ENCODE measurements around the gene PALD1.

Gene PALD1

GRCh38 chr10:70539471-70539870, 60.9 kb downstream of the PALD1 start:
- H3K9me3 ChIP-seq (ENCODE audit: control insufficient read depth, insufficient read depth, low read length): no peaks in the 10 kb centered on the region
- no peaks in the 10 kb centered on the region for H3K27me3 ChIP-seq (ENCODE audit: control insufficient read depth, low read length)
- no peak overlapping the region for H3K4me2 ChIP-seq (ENCODE audit: low read length)
- no peak for TF ChIP-seq CTCF (IDR thresholded peaks at IDR 0.05; ENCODE audit: low read depth, low read length, poor library complexity, severe bottlenecking)
- no peak for TF ChIP-seq EZH2phosphoT487 (IDR thresholded peaks at IDR 0.05; ENCODE audit: borderline replicate concordance, low read length)
- peaks cover 8% of the 10 kb centered on the region for H3F3A ChIP-seq (ENCODE audit: control insufficient read depth, insufficient read depth)
- no peak overlapping the region for H3K4me3 ChIP-seq (ENCODE audit: low read length)
- peaks cover 69% of the 10 kb centered on the region for H3K36me3 ChIP-seq (ENCODE audit: control insufficient read depth, low read length)
- H3K9me2 ChIP-seq (replicated peaks; ENCODE audit: control insufficient read depth, low read length): no peaks in the 10 kb centered on the region
- no peaks in the 10 kb centered on the region; the same call in 1 of the 2 replicates for H4K20me1 ChIP-seq (ENCODE audit: control insufficient read depth, insufficient read depth, low read depth, low read length)
- H3K27ac ChIP-seq (ENCODE audit: low read depth, low read length): no peak overlapping the region
- peaks cover 37% of the 10 kb centered on the region for H3K4me1 ChIP-seq (ENCODE audit: control insufficient read depth, low read length)
- no peaks in the 10 kb centered on the region for H3K79me2 ChIP-seq (ENCODE audit: control insufficient read depth, low read length)

- peaks cover 67% of the 10 kb centered on the region for H3K36me3 ChIP-seq (ENCODE audit: control insufficient read depth, low read length)
- H4K20me1 ChIP-seq (ENCODE audit: control insufficient read depth, insufficient read depth, low read depth, low read length): no peaks in the 10 kb centered on the region; the same call in 1 of the 2 replicates
- TF ChIP-seq EZH2phosphoT487 (IDR thresholded peaks at IDR 0.05; ENCODE audit: borderline replicate concordance, low read length) (no peak), CTCF (IDR thresholded peaks at IDR 0.05; ENCODE audit: low read depth, low read length, poor library complexity, severe bottlenecking) (peak; percentile 93)
- H3K9me2 ChIP-seq (replicated peaks; ENCODE audit: control insufficient read depth, low read length): no peaks in the 10 kb centered on the region
- H3K4me3 ChIP-seq (ENCODE audit: low read length): no peak overlapping the region
- no peaks in the 10 kb centered on the region for H3K27me3 ChIP-seq (ENCODE audit: control insufficient read depth, low read length)
- peaks cover 29% of the 10 kb centered on the region for H3K4me1 ChIP-seq (ENCODE audit: control insufficient read depth, low read length)
- H3K4me2 ChIP-seq (ENCODE audit: low read length): no peak overlapping the region; the same call in 1 of the 2 replicates
- H3K27ac ChIP-seq (ENCODE audit: low read depth, low read length): no peak overlapping the region
- peaks cover 2% of the 10 kb centered on the region; the same call in 1 of the 2 replicates for H3F3A ChIP-seq (ENCODE audit: control insufficient read depth, insufficient read depth)
- no peaks in the 10 kb centered on the region for H3K79me2 ChIP-seq (ENCODE audit: control insufficient read depth, low read length)
- no peaks in the 10 kb centered on the region for H3K9me3 ChIP-seq (ENCODE audit: control insufficient read depth, insufficient read depth, low read length)
Measured at GRCh38 chr10:70540089-70540788, 61.7 kb downstream of the PALD1 start.

GRCh38 chr10:70540789-70541360, 62.3 kb downstream of the PALD1 start:
- Histone ChIP-seq H3K79me2 (ENCODE audit: control insufficient read depth, low read length) (no peaks in the 10 kb centered on the region), H3K9me3 (ENCODE audit: control insufficient read depth, insufficient read depth, low read length) (no peaks in the 10 kb centered on the region), H3K27ac (ENCODE audit: low read depth, low read length) (no peak overlapping the region), H3F3A (ENCODE audit: control insufficient read depth, insufficient read depth) (no peaks in the 10 kb centered on the region; the same call in 1 of the 2 replicates), H3K27me3 (ENCODE audit: control insufficient read depth, low read length) (no peaks in the 10 kb centered on the region), H3K4me1 (ENCODE audit: control insufficient read depth, low read length) (peaks cover 29% of the 10 kb centered on the region), H3K9me2 (replicated peaks; ENCODE audit: control insufficient read depth, low read length) (no peaks in the 10 kb centered on the region), H3K36me3 (ENCODE audit: control insufficient read depth, low read length) (peaks cover 64% of the 10 kb centered on the region), H4K20me1 (ENCODE audit: control insufficient read depth, insufficient read depth, low read depth, low read length) (no peaks in the 10 kb centered on the region; the same call in 1 of the 2 replicates), H3K4me3 (ENCODE audit: low read length) (no peak overlapping the region), H3K4me2 (ENCODE audit: low read length) (no peak overlapping the region; the same call in 1 of the 2 replicates)
- TF ChIP-seq EZH2phosphoT487 (IDR thresholded peaks at IDR 0.05; ENCODE audit: borderline replicate concordance, low read length) (no peak), CTCF (IDR thresholded peaks at IDR 0.05; ENCODE audit: low read depth, low read length, poor library complexity, severe bottlenecking) (peak; percentile 34)

Data from DOHH2 (cell line).